HG03060 (cell line): ENCODE results near the gene COPS3.

Experiments
- ATAC-seq: cut with Tn5 transposase; IDR thresholded peaks from one replicate; pipeline ENCODE4 v1.9.1; 2021; ENCODE audit warnings: low read depth, moderate number of reproducible peaks; ENCODE audit not compliant: unreplicated experiment

The COPS3 gene

DNA sequence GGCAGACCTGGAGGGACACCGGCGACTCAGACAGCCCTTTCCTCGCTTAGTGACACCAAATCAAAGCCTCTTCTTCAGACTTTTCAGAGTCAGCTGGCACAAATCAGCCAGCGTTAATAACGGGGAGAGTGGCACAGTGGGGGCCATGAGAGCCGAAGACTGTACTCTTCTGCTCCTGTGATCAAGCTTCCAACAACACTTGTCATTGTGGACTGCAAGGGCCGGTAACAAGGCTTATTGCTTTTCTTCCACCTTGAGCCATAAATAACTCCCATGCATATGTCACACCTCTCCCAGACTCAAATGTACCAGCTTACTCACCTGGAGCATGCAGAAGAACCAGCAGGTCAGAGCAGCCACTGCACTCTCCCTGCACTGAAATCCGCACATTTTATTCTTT lies 56.9 kb downstream of the COPS3 start:
- ATAC-seq, result no peak

DNA sequence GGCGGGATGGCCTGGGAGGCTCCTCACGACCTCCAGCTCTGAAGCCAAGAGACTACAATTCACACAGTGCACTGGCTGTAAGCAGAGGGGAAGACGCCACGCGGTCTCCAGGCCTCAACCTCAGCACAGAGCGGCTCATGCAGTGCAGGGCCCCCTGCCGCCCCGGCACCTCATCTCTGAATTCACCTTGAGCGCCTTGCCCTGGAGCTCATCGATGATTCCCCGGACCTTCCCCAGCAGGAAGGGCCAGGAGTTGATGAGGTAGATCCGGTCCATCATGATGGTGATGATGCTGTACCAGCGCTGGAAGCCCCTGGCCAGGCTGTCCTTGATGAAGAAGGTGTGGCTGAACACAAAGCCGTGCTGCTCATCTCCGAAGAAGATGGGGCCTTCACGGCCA lies 57.3 kb downstream of the COPS3 start:
- ATAC-seq, result no peak

DNA sequence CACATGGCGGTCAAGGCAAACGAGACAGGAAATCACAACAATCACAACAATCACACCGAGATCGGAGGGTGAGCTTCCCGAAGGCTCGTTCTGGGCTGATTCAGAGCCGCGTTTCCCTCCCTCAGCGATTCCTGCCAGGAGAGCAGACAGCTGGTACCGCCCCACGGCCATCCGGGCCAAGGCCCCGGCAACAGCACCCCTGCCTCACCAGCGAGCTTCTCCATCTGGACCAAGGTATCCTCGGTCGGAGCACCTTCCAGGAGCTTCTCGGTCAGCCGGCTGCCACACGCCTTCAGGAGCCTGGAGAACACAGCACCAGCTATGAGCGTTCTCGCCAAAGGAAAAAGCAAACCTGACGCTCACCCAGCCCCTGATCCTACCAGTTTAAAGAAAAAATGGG lies 59.7 kb downstream of the COPS3 start:
- ATAC-seq, result no peak

DNA sequence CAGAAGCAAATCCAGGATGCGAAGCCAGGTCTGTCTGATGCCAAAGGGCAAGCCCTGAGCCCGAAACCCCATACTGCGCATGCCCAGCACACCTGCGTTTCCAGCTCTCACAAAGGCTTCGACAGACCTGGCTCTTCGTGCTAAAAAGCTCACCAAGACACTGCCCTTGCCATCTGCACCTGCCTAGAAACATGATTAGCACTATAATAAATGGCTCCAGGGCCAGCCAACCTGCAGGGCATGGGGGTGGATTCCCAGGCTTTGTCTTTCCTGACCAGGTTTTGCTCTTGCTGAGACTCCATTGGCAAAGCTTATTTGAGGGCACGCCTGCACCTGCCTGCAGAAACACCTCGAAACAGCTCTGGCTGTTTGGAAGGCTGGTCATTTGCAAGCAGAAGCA lies 60.5 kb downstream of the COPS3 start:
- ATAC-seq, result no peak

DNA sequence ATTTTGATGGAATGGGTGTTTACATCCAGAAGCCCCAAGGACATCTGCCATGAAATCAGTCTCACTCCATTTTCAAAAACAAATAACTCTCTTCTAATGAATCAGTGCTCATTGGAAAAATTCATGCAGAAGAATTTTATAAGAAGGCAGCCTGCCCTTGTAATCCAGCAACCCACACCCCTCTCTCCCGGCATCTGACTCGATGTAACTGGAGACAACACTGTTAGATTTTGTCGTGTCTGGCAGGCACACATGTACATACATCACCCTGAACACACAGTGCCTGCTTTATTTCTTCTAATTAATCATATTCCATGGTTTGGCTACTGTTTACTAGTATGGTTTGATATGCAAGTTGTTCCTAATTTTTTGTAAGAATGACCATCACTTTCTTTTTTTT lies 63.1 kb downstream of the COPS3 start:
- no peak for ATAC-seq

DNA sequence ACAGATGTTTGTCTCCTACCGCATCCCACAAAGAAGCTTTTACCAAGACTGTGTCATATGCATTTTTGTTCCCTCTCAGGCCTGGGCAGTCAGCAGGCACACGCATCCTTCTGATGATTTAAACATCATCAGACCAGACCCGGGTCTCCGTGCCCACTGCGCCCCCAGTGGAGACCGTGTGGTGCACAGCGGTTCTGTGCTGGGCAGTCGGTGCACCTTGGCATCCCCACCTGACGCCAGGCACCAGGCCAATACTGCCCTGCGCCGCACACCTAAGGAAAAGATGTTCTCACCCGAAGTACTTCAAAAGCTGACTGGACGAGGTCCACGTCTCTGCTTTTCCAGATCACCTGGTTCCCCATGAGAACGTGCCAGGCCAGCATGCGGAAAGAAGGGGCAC lies 64.3 kb downstream of the COPS3 start:
- no peak for ATAC-seq

DNA sequence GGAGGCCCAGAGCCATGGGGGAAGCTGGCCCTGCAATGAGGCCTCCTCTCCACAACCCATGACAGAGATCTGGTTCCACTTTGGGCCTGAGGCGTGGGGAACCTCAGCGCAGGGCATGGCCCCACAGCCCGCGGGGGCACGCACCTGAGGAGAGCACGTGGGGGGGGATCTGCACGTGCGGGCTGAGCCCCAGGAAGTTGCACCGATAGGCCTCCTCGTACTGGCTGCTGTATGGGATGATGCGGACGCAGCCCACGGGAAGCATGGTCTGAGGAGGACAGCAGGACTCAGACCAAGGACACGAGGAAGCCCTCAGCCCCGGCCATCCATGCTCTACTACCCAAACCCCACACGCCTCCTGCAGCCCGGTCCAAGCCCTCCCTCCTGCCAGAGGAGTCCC lies 64.8 kb downstream of the COPS3 start:
- ATAC-seq, result no peak

DNA sequence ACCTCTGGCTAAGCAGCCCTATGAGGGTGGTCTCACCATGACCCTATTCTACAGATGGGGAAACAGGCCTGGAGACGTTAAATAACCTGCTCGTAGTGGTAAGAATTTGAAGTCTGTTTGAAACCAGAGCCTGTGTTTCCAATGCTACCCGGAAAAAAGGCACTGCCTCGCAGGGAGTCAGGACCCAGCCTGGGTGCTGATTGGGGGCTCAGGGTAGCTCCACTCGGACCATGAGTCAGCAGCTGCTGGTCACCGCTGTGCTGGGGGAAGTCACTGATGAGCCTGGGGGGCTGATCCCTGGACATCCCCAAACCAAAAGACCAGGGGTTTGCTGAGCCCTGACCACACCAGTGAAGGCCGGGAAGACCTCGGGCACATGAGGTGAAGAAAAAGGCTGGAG lies 65.5 kb downstream of the COPS3 start:
- no peak for ATAC-seq

DNA sequence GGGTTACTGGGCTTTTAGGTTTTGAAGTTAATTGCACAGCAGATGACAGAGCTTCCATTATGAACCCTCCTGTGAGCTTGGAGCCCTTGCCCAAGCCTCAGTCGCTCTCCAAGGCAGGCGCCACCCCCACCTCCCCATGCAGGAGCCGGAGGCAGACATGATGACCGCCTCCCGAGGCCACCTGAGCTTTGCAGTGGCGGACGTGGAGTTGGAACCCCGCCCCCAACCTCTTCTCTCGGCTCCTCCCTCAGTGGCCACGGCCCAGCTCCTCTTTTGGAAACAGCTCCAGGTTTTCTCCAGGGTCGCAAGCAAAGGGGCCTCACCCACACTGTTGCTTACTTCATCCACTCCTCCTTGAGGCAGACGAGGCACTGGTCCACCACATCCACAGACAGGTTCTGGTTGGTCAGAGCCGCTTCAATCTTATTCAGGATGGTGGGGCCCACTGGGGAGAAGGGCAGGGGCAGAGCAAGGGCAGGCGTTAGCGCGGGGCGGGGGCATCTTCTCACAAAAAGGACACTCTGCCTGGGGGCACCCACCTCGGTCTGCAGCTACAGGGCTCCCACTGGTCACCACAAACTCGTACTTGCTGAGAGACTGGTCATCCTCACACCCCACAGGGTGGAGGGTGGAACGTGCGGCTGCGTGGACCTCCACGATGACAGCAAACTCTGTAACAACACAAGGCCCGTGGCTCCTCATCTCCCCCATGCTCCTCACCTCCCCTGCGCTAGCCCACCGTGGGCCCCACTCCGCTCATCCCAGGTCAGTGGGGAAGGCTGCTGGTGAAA lies 66.2 kb downstream of the COPS3 start:
- ATAC-seq, result no peak

DNA sequence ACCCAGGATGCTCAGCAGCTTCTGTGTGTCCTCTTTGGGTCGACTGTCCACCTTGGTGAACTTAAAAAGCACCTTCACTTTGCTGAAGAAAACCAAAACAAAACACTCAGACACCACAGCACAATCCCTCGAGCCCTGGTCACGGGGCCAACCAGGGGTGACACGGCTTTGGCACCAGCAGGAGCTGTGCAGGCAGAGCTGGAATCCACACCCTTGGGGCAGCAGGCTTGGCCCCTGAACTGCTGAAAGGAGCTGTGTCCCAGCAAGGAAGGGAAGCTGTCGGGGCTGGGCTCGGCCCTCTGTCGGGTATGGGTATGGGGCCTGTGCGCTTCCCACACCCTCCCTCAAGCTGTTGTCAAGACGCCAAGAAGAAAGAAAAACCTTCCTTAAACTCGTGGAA lies 67.3 kb downstream of the COPS3 start:
- ATAC-seq, result no peak

DNA sequence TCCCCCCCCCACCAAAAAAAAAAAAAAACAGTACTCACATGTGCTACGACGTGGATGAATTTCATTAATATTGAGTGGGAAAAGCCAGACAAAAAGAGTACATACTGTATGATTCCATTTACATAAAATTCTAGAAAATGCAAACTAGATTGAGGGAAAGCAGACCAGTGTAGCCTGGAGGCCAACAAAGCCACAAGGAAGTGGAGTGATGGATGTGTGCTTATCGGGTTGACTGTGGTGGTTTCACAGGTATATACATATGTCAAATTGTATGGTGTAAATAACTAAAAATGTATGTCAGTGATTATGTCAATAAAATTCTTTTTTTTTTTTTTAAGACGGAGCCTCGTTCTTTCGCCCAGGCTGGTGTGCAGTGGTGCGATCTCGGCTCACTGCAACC lies 73.0 kb downstream of the COPS3 start:
- ATAC-seq, result no peak

DNA sequence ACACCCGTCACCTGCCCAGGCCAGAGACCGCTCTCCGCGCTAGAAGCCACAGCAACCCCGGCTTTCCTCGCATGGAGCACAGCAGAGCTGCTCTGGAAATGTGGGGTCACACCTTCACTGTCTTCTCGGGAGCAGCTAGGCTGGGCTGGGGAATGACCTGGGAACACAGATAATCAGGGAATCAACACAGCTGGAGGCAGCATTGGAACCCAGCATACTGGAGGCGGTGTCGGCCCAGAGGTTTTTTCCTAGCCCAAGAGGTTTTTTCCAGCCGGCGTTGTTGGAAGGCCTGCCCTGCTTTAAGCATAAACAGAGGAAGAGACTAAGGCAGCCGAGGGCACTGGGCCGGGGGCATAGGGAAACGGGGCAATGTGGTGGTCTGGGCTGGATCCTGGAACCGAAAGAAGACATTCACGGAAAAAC lies 74.1 kb downstream of the COPS3 start:
- ATAC-seq, result no peak

DNA sequence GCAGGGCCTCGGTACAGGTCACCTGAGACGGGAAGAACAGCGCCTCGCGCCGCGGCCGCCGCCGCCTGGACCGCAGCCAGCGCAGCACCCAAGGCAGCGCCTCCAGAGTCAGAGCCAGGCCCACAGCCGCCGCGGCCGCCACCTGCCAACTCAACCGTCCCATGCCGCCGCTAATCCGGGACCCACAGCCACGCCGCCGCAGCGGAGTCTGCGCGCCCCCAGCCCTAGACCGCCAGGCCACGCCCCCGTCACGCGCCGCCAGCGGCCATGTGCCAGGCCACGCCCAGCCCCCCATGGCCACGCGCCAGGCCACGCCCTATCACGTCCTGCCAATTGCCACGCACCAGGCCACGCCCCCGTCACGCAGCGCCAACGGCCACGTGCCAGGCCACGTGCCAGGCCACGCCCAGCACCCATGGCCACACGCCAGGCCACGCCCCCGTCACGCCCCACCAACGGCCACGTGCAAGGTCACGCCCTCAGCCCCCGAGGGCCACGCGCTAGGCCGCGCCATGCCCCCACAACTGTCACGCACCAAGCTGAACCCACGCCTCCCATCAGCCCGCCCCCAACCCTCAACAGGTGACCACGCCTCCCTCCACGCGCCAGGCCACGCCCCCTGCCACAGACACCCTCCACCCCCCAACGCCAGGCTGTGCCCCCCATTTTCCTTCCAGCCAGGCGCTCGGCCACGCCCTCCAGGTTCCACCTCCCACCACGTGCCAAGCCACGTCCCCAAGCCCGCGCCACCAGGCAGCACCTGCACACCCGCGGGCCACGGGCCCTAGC lies 74.7 kb downstream of the COPS3 start, which contains the start of gene PLD6:
PLD6 (minus strand) TSS at position 210 of the 789 bp plus-strand sequence; CDS start at position 163, 47 bp downstream.
- peak; percentile 33 for ATAC-seq

DNA sequence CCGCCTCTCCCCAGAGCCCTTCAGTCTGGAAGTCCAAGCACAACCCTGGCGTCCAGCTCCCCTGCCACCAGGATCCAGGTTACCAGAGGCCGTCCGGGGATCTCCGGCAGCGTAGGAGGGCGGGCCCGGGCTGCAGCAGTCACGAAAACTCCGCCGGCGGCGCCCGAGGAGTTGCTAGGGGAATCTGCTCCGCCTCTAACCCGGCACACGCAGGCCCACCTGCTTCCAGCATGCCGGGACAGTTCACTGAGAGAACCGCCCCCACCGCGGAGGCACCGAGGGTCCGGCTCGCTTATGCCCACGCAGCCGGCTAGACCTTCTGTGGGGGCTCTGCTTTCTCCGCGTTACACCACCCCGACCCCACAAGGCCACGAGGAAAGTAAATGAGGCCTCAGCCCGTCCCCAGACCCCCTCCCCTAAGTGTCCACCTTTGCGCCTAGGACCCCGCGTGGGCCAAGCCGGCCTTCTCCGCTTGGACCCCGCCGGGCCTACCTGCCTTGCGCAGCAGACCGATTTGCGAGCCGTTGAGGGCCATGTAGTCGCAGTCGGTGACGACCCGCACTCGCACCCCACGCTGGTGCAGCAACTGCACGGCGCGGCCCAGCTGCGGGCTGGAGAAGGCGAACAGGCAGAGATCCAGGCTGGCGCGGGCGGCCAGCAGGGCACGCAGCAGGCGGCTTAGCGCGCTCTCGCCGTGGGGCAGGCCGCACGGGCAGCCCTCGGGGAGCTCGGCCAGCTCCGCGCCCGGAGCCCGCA lies 75.5 kb downstream of the COPS3 start:
- no peak for ATAC-seq

DNA sequence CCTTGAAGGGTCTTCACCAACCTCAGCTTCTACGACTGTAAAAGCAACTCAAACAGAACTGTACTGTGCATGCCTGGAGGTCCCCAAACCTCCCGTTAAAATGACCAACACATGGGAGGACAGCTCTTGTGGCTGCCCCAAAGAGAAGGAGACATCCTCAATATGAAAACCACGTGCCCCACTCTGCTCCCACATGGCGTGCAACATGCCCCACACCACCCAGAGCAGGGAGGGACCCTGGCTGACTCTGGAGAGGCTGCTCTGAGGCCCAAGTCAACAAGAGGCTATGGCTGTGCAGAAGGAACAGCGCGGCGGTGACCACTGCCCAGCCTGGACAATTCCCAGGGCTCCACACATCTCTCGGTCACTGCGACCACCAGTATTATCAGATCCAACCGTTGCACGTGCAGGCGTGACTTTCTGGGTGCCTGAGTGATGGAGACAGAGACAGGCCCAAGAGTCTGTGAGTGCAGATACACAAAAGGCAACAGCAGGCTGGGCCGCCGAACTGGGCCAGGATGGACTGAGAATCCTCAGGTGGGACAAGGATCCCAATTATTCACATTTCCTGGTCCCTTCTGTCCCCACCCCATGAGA lies 76.3 kb downstream of the COPS3 start:
- ATAC-seq, result no peak

DNA sequence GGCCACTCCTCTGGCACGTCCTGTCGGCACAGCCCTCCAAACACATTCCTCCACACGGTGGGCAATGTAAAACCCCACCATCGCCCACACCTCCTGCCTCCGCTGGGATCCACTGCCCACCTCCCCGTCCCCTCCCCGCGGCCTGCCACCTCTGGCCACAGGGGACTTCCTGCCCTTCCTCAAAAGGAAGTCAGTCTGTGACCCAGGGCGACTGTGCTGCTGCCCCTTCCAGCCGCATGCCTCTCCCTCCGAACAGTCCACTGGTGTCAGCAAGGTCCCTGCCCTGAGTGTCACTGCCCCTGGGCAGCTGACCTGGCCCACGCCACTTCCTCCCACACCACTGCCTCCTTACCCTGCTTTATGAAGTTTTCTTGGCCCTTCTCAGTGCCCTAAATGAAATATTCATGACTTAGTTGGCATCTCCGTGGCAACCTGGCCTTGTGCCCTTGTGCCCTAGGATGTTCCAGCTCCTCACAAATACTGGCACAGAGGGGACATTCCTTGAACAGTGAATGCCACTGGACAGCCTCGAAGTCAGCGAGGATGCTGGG lies 76.9 kb downstream of the COPS3 start:
- ATAC-seq, result no peak

DNA sequence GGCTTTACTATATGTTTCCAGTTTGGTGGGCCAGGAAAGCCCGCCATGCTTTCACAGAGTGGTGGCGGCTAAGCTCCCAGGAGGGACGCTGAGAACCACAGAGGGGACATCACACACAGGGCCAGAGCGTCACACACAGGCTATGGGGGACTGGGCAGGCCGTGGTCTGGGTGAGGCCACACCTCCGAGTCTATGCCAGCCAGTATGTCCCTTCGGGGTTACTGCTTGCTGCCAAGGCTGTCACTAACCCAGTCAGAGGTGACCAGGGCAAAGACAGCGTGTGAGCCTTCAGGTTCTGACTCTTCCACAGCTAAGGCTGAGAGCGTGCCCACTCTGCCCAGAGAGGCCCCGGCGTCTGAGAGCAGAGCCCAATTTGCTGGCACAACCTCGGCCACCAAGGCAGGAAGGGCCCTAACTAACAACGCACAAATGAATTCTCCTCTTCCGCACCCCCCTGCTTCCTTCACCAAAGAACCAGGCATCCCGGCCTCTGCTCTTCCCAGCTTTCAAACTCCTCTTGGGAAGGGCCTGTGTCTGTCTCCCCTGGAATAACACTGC lies 77.8 kb downstream of the COPS3 start:
- ATAC-seq, result no peak

DNA sequence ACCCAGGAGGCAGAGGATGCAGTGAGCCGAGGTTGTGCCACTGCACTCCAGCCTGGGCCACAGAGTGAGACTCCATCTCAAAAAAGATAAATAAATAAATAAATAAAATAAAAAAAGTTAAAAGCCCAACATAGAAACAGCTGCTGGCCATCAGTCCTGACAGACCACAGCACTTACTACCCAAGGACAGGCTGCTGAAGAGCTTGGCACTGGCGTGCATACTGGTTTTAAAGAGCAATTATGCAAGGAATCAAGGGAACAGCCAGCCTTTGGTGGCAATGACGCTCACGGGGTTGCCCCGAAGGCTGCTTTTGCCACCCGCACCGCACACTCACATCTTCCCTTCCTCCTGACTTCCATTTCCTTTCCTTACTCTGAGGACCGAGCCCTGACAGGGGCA lies 79.1 kb downstream of the COPS3 start:
- ATAC-seq, result no peak

DNA sequence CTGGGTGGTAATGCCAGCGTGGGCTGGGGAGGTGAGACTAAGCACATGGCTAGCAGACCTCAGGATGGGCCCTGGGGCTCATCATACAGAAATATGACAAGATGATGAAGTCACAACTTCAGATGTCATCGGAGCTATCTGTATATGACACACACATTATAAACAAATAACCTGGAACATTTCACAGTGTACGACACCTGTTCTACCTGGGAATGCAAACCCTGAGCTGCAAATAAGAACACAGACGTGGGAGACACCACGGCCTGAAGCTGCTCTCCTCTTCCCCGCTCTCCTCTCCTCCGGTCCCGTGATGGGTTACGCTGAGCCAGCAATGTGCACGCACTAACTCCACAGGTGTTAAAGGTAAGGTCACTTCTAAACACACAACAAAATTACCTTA lies 79.8 kb downstream of the COPS3 start:
- no peak for ATAC-seq

DNA sequence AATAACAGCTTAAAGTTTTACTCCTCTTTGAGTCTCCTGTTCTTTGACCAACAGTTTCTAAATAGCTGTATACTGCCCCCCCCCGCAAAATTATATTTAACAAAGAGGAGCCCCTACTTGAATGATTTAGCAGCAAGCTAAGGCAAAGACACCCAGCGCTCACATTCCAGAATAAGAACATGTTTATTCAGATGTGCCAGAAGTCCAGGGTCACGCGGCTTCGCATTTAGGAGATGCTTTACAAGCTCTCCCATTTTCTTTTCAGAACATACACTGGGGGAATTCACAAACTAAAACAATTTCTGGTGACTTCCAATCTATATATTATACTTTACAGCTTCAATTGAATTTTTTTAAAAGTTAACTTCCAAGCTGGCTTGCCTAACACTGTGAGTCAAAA lies 80.2 kb downstream of the COPS3 start:
- no peak for ATAC-seq
